ENCODE data around the gene KCNIP1.

KCNIP1 gene

GRCh38 chr5:170631466-170632195, 127.8 kb downstream of the KCNIP1 start:
- no peak for FAIRE-seq

- no peak for FAIRE-seq
These were observed 128.6 kb downstream of the KCNIP1 start for GRCh38 chr5:170632266-170632984.

GRCh38 chr5:170632985-170633234, 129.1 kb downstream of the KCNIP1 start:
- FAIRE-seq, result no peak

GRCh38 chr5:170633235-170634081, 129.6 kb downstream of the KCNIP1 start:
- no peak for FAIRE-seq

- no peak for FAIRE-seq
These were observed 130.6 kb downstream of the KCNIP1 start for GRCh38 chr5:170634256-170634990.

- FAIRE-seq, result no peak
These were observed 131.9 kb downstream of the KCNIP1 start for GRCh38 chr5:170635706-170636105.

- no peak for FAIRE-seq
These were observed 132.4 kb downstream of the KCNIP1 start for GRCh38 chr5:170636206-170636605.

GRCh38 chr5:170636801-170637477, 133.1 kb downstream of the KCNIP1 start:
- no peak for FAIRE-seq

- FAIRE-seq, result no peak
These were observed 134.2 kb downstream of the KCNIP1 start for GRCh38 chr5:170638051-170638450.

- no peak for FAIRE-seq
These were observed 134.8 kb downstream of the KCNIP1 start for GRCh38 chr5:170638454-170639220.

GRCh38 chr5:170639221-170639925, 135.6 kb downstream of the KCNIP1 start:
- FAIRE-seq, result no peak

GRCh38 chr5:170640731-170641588, 137.1 kb downstream of the KCNIP1 start:
- FAIRE-seq, result no peak

GRCh38 chr5:170641589-170642031, 137.8 kb downstream of the KCNIP1 start:
- FAIRE-seq, result no peak

- no peak for FAIRE-seq
These were observed 138.4 kb downstream of the KCNIP1 start for GRCh38 chr5:170642066-170642735.

- no peak for FAIRE-seq
These were observed 139.1 kb downstream of the KCNIP1 start for GRCh38 chr5:170642776-170643436.

- no peak for FAIRE-seq
These were observed 139.8 kb downstream of the KCNIP1 start for GRCh38 chr5:170643591-170643990.

- no peak for FAIRE-seq
These were observed 140.7 kb downstream of the KCNIP1 start for GRCh38 chr5:170644501-170644900.

- no peak for FAIRE-seq
These were observed 144.7 kb downstream of the KCNIP1 start for GRCh38 chr5:170648541-170648940.

GRCh38 chr5:170650850-170651249, 147.0 kb downstream of the KCNIP1 start:
- FAIRE-seq, result no peak
